Body of pancreas (tissue), 4 donors: ENCODE results near the gene CCDC70. TPM values are rescaled to one million over a fixed set of nuclear protein-coding genes. Genes with fewer than 3 reads are reported as not detected.
"Not testable (repeated sequence)": the region's sequence is repeated elsewhere in the genome, so short reads cannot be mapped to it uniquely, and the experiment has no call there.

Experiments
- ATAC-seq: fragments of 150-250 bp; one replicate; pipeline ENCODE4 v1.9.1; 2016
- DNase-seq, 4 donors: peaks; one replicate each; pipeline ENCODE4 v3.0.0-alpha.2; 2019
- H3K27ac ChIP-seq, 4 donors: fragments of 200-600 bp; sonication (generic); 1 replicate in 3 of 4; 2 replicates in 1 of 4; pipeline versions ENCODE4 v1.5.1 to v1.6.1; 2016 to 2019; ENCODE audit warnings: mild to moderate bottlenecking in 1 of 4, mixed read lengths in 1 of 4, moderate library complexity in 1 of 4
- H3K27me3 ChIP-seq, 2 donors: fragments of 200-600 bp; sonication (generic); one replicate each; pipeline ENCODE4 v1.6.0; 2016; ENCODE audit warnings: mild to moderate bottlenecking in 1 of 2
- H3K36me3 ChIP-seq, 2 donors: fragments of 200-600 bp; sonication (generic); replicated peaks in 1 of 2; 2 replicates each; pipeline ENCODE4 v1.5.1; 2016; ENCODE audit warnings: low read depth in 2 of 2; ENCODE audit not compliant: insufficient read depth in 1 of 2
- H3K4me1 ChIP-seq: fragments of 200-600 bp; sonication (generic); one replicate; pipeline ENCODE4 v1.6.0; 2016
- H3K4me3 ChIP-seq, 2 donors: fragments of 200-600 bp; sonication (generic); 1 replicate in 1 of 2; 2 replicates in 1 of 2; pipeline ENCODE4 v1.5.1; 2016 to 2019
- H3K9me3 ChIP-seq, 3 donors: fragments of 200-600 bp; sonication (generic); 1 replicate in 2 of 3; 2 replicates in 1 of 3; pipeline ENCODE4 v1.5.1; 2016
- POLR2A ChIP-seq, 3 donors: fragments of 450-650 bp; IDR thresholded peaks; one replicate each; pipeline ENCODE4 v1.6.1; 2016; ENCODE audit warnings: antibody characterized with exemption in 3 of 3, mild to moderate bottlenecking in 2 of 3
- WGBS, 2 donors: methylation state at CpG; one replicate each; pipeline ENCODE4 v1.1.5; 2017; 5-methylcytosine and 5-hydroxymethylcytosine counted together
- intact Hi-C: fragments of 100-400 bp; cut with DNase I; formaldehyde crosslinking; loops from one replicate; pipeline ENCODE4 v1.15.1; 2023
- total RNA-seq, 2 donors: library from RNA; depleted of rRNA; stranded (reverse); fragments of >200 nt; gene quantifications; one replicate each; pipeline ENCODE4 v1.1.0, GENCODE V29; 2016
- TF ChIP-seq, protein P1 (sequence below), 7 experiments: fragments of 450-650 bp in 4 of 7; fragments of 200-600 bp in 3 of 7; sonication (generic) in 3 of 7; IDR thresholded peaks; one replicate each; pipeline ENCODE4 v1.5.1; 2016 to 2019; ENCODE audit warnings: antibody characterized with exemption in 7 of 7

Gene CCDC70
- total RNA-seq, 2 donors from 2014 or later: not detected

DNA sequence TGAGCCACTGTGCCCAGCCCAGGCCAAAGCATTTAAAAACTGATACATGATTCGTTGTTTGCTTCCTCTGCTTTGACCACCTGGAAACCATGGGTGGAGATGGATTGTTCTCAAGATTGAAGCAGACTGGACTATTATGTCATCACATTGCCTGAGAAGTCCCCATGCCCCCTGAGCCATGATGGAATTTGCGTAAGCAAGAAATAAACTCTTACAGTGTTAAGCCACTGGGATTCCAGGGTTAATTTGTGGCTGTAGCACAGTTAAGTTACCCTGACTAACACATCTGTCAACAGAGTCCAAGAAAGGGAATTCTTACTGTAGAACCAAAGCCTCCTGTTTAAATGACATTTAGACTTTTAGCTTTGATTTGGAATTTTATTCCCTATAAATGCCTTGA is 38.4 kb upstream of the CCDC70 start:
- H3K4me1 ChIP-seq: no peaks in the 10 kb centered on the region
- H3K9me3 ChIP-seq: no peaks in the 10 kb centered on the region
- ATAC-seq (no peak), DNase-seq (no peak)
- intact Hi-C loops: no loop called here
- no peak for TF ChIP-seq POLR2A (IDR thresholded peaks at IDR 0.05)
- TF ChIP-seq, protein P1, sequence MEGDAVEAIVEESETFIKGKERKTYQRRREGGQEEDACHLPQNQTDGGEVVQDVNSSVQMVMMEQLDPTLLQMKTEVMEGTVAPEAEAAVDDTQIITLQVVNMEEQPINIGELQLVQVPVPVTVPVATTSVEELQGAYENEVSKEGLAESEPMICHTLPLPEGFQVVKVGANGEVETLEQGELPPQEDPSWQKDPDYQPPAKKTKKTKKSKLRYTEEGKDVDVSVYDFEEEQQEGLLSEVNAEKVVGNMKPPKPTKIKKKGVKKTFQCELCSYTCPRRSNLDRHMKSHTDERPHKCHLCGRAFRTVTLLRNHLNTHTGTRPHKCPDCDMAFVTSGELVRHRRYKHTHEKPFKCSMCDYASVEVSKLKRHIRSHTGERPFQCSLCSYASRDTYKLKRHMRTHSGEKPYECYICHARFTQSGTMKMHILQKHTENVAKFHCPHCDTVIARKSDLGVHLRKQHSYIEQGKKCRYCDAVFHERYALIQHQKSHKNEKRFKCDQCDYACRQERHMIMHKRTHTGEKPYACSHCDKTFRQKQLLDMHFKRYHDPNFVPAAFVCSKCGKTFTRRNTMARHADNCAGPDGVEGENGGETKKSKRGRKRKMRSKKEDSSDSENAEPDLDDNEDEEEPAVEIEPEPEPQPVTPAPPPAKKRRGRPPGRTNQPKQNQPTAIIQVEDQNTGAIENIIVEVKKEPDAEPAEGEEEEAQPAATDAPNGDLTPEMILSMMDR (IDR thresholded peaks at IDR 0.05): no peak
- no peak overlapping the region for H3K27ac ChIP-seq
- no peak overlapping the region for H3K4me3 ChIP-seq
- no peaks in the 10 kb centered on the region for H3K36me3 ChIP-seq
- WGBS, 2 donors: 88 to 90% methylated on average over 2 of the region's 2 CpGs
- no peaks in the 10 kb centered on the region for H3K27me3 ChIP-seq

DNA sequence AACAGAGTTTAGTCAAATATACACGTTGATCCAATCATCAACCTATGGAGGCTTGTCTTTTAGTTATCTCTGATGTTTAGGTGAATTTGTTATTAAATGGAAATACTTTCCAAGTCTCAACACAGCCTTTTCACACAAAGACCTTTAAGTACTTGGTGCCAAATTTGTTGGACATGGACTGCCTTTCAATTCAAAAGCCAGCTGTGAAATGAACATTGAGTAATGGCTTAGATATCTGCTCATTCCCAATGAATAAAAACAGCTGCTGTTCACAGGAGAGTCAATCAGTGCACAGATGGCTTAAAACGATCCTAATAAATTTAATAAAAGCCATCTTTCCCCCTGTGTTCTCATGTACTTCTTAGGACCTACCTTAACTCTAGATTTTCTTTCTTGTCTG is 37.9 kb upstream of the CCDC70 start:
- Histone ChIP-seq H3K27ac (no peak overlapping the region), H3K4me1 (no peaks in the 10 kb centered on the region)
- 58 to 67% methylated on average over 2 of the region's 2 CpGs for WGBS, 2 donors

DNA sequence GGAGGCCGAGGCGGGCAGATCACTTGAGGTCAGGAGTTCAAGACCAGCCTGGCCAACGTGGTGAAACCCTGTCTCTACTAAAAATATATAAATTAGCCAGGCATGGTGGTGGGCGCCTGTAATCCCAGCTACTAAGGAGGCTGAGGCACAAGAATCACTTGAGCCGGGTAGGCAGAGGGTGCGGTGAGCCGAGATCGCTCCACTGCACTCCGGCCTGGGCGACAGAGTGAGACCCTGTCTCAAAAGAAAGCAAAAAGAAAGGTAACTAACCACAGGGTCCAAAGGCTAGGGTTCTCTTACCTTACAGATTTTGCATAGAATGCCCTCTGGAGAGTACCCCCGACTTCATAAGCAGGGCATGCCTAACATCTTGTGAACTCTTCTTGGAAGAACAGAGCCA is 37.1 kb upstream of the CCDC70 start:
- H3K4me3 ChIP-seq, H3K4me1 ChIP-seq, DNase-seq, intact Hi-C loops, H3K9me3 ChIP-seq, H3K27me3 ChIP-seq, H3K36me3 ChIP-seq, H3K27ac ChIP-seq, ATAC-seq: not testable (repeated sequence)
- WGBS, 2 donors: 86 to 91% methylated on average over 11 of the region's 11 CpGs

More for the DNA sequence above, 37.9 kb upstream of the CCDC70 start:
- Histone ChIP-seq H3K36me3 (no peaks in the 10 kb centered on the region), H3K27me3 (no peaks in the 10 kb centered on the region), H3K4me3 (no peak overlapping the region), H3K9me3 (no peaks in the 10 kb centered on the region)
- intact Hi-C loops: no loop called here
- no peak for ATAC-seq
- TF ChIP-seq, protein P1 (IDR thresholded peaks at IDR 0.05): no peak
- TF ChIP-seq POLR2A (IDR thresholded peaks at IDR 0.05): no peak
- no peak for DNase-seq

DNA sequence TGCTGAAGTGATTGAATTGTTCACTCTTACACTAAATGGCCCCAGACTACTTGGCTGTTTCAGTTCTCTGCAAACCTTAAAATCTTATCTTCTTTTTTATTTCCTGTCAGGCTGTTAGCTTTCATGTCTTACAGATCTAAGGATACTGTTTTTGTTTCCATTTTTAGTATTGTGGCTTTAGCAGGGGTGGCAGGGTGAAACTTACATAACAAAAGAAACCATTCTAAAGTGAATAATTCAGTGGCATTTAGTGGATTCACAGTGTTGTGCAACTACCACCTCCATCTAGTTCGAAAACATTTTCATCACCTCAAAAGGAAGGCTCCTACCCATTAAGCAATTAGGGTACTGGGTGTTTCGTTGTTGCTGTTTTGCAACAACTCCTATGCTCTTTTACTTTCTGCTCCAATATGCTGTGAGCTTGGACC is 36.6 kb upstream of the CCDC70 start:
- no peaks in the 10 kb centered on the region for H3K27me3 ChIP-seq
- H3K4me3 ChIP-seq: no peak overlapping the region
- no peaks in the 10 kb centered on the region for H3K4me1 ChIP-seq
- intact Hi-C loops: no loop called here
- no peak for TF ChIP-seq POLR2A (IDR thresholded peaks at IDR 0.05)
- no peaks in the 10 kb centered on the region for H3K36me3 ChIP-seq
- H3K9me3 ChIP-seq: no peaks in the 10 kb centered on the region
- DNase-seq (no peak), ATAC-seq (no peak)
- 74 to 87% methylated on average over 2 of the region's 2 CpGs for WGBS, 2 donors
- no peak overlapping the region for H3K27ac ChIP-seq

DNA sequence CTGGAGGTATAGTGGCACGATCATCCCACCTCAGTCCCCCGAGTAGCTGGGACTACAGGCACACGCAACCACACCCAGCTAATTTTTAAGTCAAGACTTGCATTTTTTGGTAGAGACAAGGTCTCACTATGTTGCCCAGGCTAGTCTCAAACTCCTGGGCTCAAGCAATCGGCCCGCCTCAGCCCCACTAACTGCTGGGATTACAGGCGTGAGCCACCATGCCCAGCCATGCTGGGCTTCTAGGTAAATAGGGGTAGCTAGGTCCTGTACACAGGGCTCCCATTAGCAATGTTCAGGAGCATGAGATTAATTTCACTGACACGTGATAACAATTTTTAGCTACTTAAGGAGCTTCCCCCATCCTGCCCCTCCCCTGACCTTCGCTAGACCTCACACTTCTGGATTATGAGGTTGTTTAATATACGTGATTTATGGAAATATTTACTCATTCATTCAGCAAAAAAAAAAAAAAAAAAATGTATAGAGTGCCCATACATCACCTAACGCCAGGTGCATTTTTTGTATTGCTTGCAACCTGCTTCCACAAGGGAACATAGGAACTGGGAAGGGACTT is 36.0 kb upstream of the CCDC70 start:
- Histone ChIP-seq H3K4me3 (no peak overlapping the region), H3K27me3 (no peaks in the 10 kb centered on the region), H3K9me3 (no peaks in the 10 kb centered on the region), H3K4me1 (no peaks in the 10 kb centered on the region), H3K27ac (no peak overlapping the region), H3K36me3 (no peaks in the 10 kb centered on the region)
- WGBS, 2 donors: 89 to 90% methylated on average over 10 of the region's 10 CpGs
- DNase-seq (no peak), ATAC-seq (no peak)
- TF ChIP-seq, protein P1 (IDR thresholded peaks at IDR 0.05): no peak
- no peak for TF ChIP-seq POLR2A (IDR thresholded peaks at IDR 0.05)
- intact Hi-C loops: no loop called here

DNA sequence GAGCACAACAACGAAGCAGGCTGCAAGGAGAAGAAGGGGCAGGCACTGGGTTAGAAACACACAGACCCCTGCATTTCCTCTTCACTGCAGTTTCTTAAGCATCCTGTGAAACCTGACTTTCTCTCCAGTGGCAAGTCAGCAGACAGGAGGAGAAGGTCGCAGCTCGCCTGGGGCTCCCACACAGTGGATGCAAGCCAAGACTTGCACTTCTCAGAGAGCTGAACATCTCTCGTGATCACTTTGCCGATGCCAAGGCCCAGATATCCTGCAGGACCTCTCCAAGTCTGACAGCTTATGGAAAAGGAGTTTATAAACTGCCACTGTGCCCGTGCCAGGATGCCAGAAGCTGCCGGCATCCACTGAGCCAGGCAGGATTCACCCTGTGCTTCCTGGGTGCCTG is 35.2 kb upstream of the CCDC70 start:
- intact Hi-C loops: no loop called here
- WGBS, 2 donors: 53 to 70% methylated on average over 4 to 7 of the region's 7 CpGs
- DNase-seq (no peak), ATAC-seq (no peak)
- no peaks in the 10 kb centered on the region for H3K27me3 ChIP-seq
- H3K9me3 ChIP-seq: no peaks in the 10 kb centered on the region
- H3K4me3 ChIP-seq: no peak overlapping the region
- H3K27ac ChIP-seq: no peak overlapping the region
- TF ChIP-seq POLR2A (IDR thresholded peaks at IDR 0.05): no peak
- TF ChIP-seq, protein P1 (IDR thresholded peaks at IDR 0.05): no peak
- H3K4me1 ChIP-seq: no peaks in the 10 kb centered on the region
- no peaks in the 10 kb centered on the region for H3K36me3 ChIP-seq
